ENCODE measurements around the gene CREBBP. TPM values are rescaled to one million over a fixed set of nuclear protein-coding genes. Genes with fewer than 3 reads are reported as not detected.

The CREBBP gene
- total RNA-seq, 1 donor from 2014 or later, result 109 TPM

DNA sequence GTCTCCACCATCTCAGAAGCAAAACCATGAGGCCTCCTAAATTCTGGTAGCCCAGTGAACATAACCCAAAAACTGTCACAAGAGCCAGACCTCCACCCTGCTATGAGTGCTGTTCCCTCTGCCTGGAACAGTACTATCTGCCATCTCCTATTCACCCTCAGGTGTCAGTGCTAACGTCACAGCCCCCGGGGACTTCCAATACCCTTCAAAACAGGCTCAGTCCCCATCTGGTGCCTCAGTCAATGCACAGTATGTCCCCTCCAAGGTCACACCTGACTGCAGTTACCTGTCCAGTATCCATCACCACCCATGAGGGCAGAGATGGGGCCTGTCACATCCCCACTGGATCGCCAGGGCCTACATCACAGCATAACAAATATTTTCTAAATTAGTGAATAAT, 11.5 kb downstream of the CREBBP start:
- peak; percentile 53 for DNase-seq (ENCODE audit: extremely low spot score, unreplicated experiment)
- no peak overlapping the region for H3K27ac Mint-ChIP-seq (ENCODE audit: unreplicated experiment)
- H3K36me3 Mint-ChIP-seq (ENCODE audit: unreplicated experiment), result no peaks in the 10 kb centered on the region
- H3K9me3 Mint-ChIP-seq (ENCODE audit: unreplicated experiment), result no peaks in the 10 kb centered on the region
- peaks cover 85% of the 10 kb centered on the region for H3K4me1 Mint-ChIP-seq (ENCODE audit: unreplicated experiment)
- no peak overlapping the region for H3K4me3 Mint-ChIP-seq (ENCODE audit: unreplicated experiment)
- H3K27me3 Mint-ChIP-seq (ENCODE audit: unreplicated experiment), result no peaks in the 10 kb centered on the region
- TF ChIP-seq CTCF (IDR thresholded peaks at IDR 0.05), result no peak

GRCh38 chr16:3868556-3868955, 12.0 kb downstream of the CREBBP start:
- Mint-ChIP-seq H3K4me3 (ENCODE audit: unreplicated experiment) (no peak overlapping the region), H3K36me3 (ENCODE audit: unreplicated experiment) (no peaks in the 10 kb centered on the region)

GRCh38 chr16:3866703-3867431, 13.6 kb downstream of the CREBBP start:
- no peak overlapping the region for H3K4me3 Mint-ChIP-seq (ENCODE audit: unreplicated experiment)
- TF ChIP-seq CTCF (IDR thresholded peaks at IDR 0.05), result no peak
- DNase-seq (ENCODE audit: extremely low spot score, unreplicated experiment), result no peak
- no peaks in the 10 kb centered on the region for H3K36me3 Mint-ChIP-seq (ENCODE audit: unreplicated experiment)
- peaks cover 82% of the 10 kb centered on the region for H3K4me1 Mint-ChIP-seq (ENCODE audit: unreplicated experiment)
- no peaks in the 10 kb centered on the region for H3K27me3 Mint-ChIP-seq (ENCODE audit: unreplicated experiment)
- peak overlapping the region; percentile 36 for H3K27ac Mint-ChIP-seq (ENCODE audit: unreplicated experiment)
- H3K9me3 Mint-ChIP-seq (ENCODE audit: unreplicated experiment), result no peaks in the 10 kb centered on the region

More at GRCh38 chr16:3868556-3868955, 12.0 kb downstream of the CREBBP start:
- DNase-seq (ENCODE audit: extremely low spot score, unreplicated experiment), result peak; percentile 51
- TF ChIP-seq CTCF (IDR thresholded peaks at IDR 0.05), result no peak
- no peaks in the 10 kb centered on the region for H3K9me3 Mint-ChIP-seq (ENCODE audit: unreplicated experiment)
- H3K27ac Mint-ChIP-seq (ENCODE audit: unreplicated experiment), result peak overlapping the region; percentile 50
- no peaks in the 10 kb centered on the region for H3K27me3 Mint-ChIP-seq (ENCODE audit: unreplicated experiment)
- peaks cover 84% of the 10 kb centered on the region for H3K4me1 Mint-ChIP-seq (ENCODE audit: unreplicated experiment)

DNA sequence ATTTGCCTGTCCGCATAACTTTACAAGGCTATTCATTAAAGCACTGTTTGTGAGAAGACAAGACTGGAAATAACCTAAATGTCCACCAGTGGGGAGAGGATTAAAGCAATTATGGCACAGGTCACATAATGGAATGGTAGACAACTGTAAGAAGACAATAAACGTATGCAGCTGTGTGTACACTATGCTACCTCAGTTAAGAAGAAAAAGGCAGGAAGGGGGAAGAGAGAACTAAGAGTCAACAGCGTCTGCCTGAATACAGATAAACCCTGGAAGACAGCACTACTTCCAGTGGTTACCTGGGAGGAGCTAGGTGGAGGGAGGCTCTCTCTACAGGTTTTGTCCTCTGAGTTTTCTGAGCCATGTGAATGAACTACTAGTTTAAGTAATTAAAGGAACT, 15.3 kb downstream of the CREBBP start:
- Mint-ChIP-seq H3K9me3 (ENCODE audit: unreplicated experiment) (no peaks in the 10 kb centered on the region), H3K4me1 (ENCODE audit: unreplicated experiment) (peaks cover 77% of the 10 kb centered on the region), H3K27me3 (ENCODE audit: unreplicated experiment) (no peaks in the 10 kb centered on the region), H3K27ac (ENCODE audit: unreplicated experiment) (no peak overlapping the region), H3K4me3 (ENCODE audit: unreplicated experiment) (no peak overlapping the region), H3K36me3 (ENCODE audit: unreplicated experiment) (no peaks in the 10 kb centered on the region)
- no peak for TF ChIP-seq CTCF (IDR thresholded peaks at IDR 0.05)
- no peak for DNase-seq (ENCODE audit: extremely low spot score, unreplicated experiment)

GRCh38 chr16:3864562-3864961, 16.0 kb downstream of the CREBBP start:
- TF ChIP-seq CTCF (IDR thresholded peaks at IDR 0.05), result no peak
- no peaks in the 10 kb centered on the region for H3K9me3 Mint-ChIP-seq (ENCODE audit: unreplicated experiment)
- no peak overlapping the region for H3K4me3 Mint-ChIP-seq (ENCODE audit: unreplicated experiment)
- H3K4me1 Mint-ChIP-seq (ENCODE audit: unreplicated experiment), result peaks cover 72% of the 10 kb centered on the region
- no peaks in the 10 kb centered on the region for H3K27me3 Mint-ChIP-seq (ENCODE audit: unreplicated experiment)
- no peak overlapping the region for H3K27ac Mint-ChIP-seq (ENCODE audit: unreplicated experiment)
- H3K36me3 Mint-ChIP-seq (ENCODE audit: unreplicated experiment), result no peaks in the 10 kb centered on the region
- no peak for DNase-seq (ENCODE audit: extremely low spot score, unreplicated experiment)

All from osteocyte (in vitro differentiated cells).